Caki2 (cell line): ENCODE measurements around the gene DNAAF1. TPM values are rescaled to one million over a fixed set of nuclear protein-coding genes. Genes with fewer than 3 reads are reported as not detected.

Experiments used
- DNase-seq: peaks from one replicate; pipeline ENCODE4 v3.0.0-alpha.2; 2015; ENCODE audit warnings: low read depth
- in situ Hi-C: cut with HindIII; loops from 2 replicates; pipeline ENCODE4 v1.10.0; 2016; ENCODE audit warnings: low sequenced_read_pairs, low pct_unique_long_range_greater_than_20kb, mixed read lengths
- total RNA-seq: library from RNA; depleted of rRNA; stranded (reverse); fragments of >200 nt; shearing (Covaris generic); gene quantifications from 2 replicates; pipeline ENCODE4 v1.2.3, GENCODE V29; 2014; ENCODE audit warnings: low replicate concordance

DNAAF1 gene
- total RNA-seq, 1 experiment from 2014 or later, result 0.64 TPM

- in situ Hi-C loops, result no loop called here
- DNase-seq, result no peak
Observed at GRCh38 chr16:84178892-84179611, 33.9 kb downstream of the DNAAF1 start.

GRCh38 chr16:84179612-84180320 lies 34.7 kb downstream of the DNAAF1 start:
- DNase-seq, result no peak
- in situ Hi-C loops, result no loop called here

DNA sequence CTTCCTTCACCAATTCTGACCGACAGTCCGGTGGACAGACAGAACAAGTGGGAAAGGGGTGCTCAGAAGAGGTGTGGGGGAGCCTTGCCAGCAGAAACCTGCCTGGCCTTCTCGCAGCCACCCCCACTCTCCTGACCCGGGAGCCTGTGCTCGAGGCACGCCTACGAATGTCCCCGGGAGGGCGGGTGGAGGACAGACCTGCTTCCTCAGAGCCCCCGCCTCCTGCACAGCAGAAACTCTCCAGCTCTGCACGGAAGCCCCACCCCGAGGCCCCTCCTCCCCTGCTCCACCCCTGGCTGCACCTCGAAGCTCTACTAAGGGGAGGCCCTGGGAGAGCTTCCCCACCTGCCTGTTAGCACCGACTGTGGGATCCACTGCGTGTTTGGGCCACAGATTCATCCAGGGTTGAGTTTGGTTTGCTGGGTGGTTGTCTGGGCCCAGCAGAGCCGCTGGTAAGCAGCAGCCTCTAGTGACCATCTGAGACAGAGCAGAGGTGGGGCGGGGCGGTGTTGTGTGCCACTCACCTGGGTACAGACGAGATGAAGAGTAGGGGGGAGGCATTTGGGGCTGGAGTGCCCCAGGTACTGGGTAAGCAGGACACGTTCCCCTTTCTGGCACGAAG lies 35.5 kb downstream of the DNAAF1 start:
- no peak for DNase-seq
- in situ Hi-C loops, result no loop called here

- in situ Hi-C loops, result no loop called here
Observed at GRCh38 chr16:84181144-84181915, 36.2 kb downstream of the DNAAF1 start.

GRCh38 chr16:84182104-84182503 lies 37.0 kb downstream of the DNAAF1 start:
- DNase-seq, result no peak
- in situ Hi-C loops, result no loop called here

More at GRCh38 chr16:84181144-84181915, 36.2 kb downstream of the DNAAF1 start:
- DNase-seq, result no peak

- DNase-seq, result no peak
- in situ Hi-C loops, result no loop called here
Observed at GRCh38 chr16:84182680-84183571, 37.8 kb downstream of the DNAAF1 start.

DNA sequence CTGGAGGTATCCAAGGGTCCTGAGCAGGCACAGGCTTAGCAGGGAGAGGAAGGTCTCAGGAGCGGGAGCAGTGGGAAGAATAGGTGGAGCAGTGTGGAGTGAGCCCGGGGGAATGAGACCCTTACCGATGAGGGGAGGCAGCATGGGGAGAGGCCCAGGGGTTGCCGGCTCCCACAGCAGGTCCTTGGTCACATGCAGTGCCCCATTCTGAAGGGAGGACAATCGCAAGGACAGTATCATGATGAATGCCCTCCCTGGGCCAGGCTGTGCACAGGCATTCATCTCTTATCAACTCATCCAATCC lies 38.4 kb downstream of the DNAAF1 start:
- DNase-seq, result no peak
- in situ Hi-C loops, result no loop called here

- no peak for DNase-seq
- in situ Hi-C loops, result no loop called here
Observed at GRCh38 chr16:84183911-84184591, 38.9 kb downstream of the DNAAF1 start.

DNA sequence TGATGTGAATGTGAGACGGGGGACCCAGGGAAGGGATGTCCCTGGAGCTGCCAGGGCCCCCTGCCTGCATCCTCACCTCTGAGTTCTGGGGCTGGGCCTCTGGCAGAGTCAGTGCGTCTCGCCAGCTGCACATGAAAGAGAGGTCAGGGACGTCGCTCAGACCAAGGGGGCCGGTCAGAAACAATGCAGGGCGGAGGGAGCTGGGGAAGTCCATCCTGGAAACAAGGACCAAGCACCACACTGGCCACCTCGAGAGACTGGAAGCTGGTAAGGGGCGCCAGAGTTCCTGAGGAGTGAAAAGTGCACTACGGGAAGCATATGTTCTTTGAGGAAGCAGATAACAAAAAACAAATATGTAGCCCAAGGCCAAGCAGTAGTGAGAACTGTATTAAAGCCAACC lies 39.7 kb downstream of the DNAAF1 start:
- DNase-seq, result no peak
- in situ Hi-C loops, result no loop called here

DNA sequence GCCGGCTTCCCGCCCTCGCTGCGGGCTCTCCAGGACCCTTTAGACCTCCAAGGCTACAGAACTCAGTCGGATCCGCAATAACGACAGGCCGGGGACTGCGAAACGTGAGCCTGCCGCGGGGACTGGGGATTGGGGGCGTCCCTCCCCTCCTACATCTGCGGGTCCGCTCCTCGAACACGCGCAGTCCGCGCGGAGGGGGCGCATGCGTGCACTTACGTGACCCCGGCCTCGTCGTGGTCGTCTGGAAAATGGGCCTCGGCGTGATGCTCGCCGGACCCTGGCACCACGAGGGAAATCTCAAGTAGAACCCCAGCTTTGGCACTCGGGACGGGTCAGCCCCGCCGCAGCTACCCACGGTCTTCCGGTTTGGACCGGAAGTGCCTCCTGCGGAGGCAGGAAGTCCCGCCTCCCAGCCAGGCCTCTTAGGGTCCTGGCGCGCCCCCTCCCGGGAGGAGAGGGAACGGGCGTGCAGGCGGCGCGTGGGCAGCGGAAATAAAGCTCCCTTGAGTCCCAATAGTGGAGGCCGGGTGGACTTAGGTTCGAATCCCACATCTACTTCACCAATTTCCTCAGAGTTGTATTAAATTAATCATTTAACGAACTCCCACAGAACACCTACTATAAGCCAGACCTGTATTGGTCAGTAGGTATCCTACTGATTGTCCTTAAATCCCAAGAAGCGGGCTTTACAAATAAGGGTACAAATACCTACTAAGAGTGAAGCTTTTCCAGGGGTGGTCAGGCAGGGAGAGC lies 41.8 kb downstream of the DNAAF1 start, which contains the start of gene TAF1C:
TAF1C (minus strand) TSS at position 373 of the 753 bp plus-strand sequence. CDS start 2,069 bp downstream, outside the sequence.
- peak; percentile 90 for DNase-seq
- in situ Hi-C loops, result no loop called here

DNA sequence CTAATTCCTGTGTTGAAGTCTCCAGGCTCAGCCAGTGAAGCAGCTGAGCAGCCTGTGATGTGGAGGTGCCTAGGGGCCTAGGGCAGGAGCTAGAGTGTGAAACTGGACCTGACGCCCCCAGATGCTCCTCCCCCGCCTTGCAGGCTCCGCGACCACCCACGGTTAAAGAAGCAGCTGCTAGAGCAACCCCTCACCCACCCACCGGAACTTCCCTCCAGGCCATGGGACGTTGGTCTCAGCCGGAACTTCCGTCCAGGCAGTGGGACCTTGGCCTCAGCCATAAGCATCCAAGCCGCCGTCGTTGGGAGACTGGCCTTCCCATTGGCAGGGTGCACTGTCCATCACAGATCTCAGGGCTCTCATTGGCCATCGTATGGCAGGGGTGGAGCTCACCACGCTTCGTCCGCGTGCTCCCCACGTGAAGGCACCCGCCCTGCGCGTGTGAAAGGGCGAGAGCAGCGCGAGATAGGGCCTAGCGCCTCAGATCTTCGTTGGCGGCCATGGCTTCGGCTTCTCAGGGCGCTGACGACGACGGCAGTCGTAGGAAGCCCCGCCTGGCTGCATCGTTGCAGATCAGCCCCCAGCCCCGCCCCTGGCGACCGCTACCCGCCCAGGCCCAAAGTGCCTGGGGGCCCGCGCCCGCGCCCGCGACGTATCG lies 45.8 kb downstream of the DNAAF1 start, which contains the start of gene ADAD2:
ADAD2 (plus strand) TSS at position 427 of the 658 bp plus-strand sequence; CDS start at position 501, 74 bp downstream.
- in situ Hi-C loops, result no loop called here
- DNase-seq, result no peak

GRCh38 chr16:84191466-84191865 lies 46.4 kb downstream of the DNAAF1 start:
- in situ Hi-C loops, result no loop called here
- no peak for DNase-seq

DNA sequence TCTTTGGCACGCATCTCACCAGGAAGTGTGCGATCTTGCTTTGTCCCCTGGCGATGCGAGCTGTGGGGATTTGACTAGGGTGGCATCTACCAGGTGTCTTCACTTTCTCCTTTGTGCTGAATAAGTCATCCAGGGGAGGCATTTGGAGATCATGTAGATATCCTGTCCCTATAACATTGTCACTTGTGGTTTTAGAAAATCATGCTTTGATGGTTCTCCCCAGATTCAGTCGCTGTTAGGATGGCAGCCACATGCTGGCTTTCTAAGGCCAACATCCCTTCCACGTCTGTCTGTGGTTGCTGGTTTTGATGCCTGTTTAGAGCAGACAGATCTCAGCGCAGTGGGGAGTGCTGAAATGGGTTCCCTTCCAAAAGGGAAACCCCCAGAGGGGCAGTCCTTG lies 48.4 kb downstream of the DNAAF1 start:
- in situ Hi-C loops, result no loop called here
- no peak for DNase-seq

GRCh38 chr16:84194018-84194417 lies 48.9 kb downstream of the DNAAF1 start:
- in situ Hi-C loops, result no loop called here
- DNase-seq, result no peak

DNA sequence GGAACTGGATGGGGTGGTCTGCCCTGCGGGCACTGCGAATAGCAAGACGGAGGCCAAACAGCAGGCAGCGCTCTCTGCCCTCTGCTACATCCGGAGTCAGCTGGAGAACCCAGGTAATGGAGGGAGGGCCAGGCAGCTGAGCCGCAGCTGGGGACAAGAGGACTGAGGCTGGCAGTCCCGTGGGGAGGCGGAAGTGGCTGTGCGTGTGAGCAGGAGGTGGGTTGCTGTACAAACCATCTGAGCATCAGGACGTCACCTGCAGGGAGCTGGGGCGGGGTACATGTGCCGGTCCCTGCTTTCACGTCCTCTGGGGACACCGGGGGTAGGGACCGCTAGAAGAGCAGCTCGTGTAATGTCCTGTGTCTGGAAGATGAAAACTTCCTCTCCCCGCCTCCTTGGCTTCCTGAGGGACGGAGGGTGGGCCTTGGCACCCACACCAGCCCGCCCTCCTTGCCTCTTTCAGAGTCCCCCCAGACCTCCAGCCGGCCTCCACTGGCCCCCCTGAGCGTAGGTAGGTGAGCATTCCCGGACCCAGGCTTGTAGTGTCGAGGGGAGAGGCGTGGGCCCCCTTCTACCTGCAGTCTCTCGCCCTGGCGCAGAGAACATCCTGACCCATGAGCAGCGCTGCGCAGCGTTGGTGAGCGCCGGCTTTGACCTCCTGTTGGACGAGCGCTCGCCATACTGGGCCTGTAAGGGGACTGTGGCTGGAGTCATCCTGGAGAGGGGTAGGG lies 49.5 kb downstream of the DNAAF1 start:
- DNase-seq, result no peak
- in situ Hi-C loops, result no loop called here
